Upper lobe of left lung (tissue), 4 donors: ENCODE data around the gene RBP4.

ENCODE experiments used
- CTCF ChIP-seq, 6 experiments: fragments of 450-650 bp in 4 of 6; fragments of 200-600 bp in 2 of 6; sonication (generic) in 2 of 6; IDR thresholded peaks; one replicate each; pipeline ENCODE4 v1.5.1; 2016 to 2019; ENCODE audit warnings: antibody characterized with exemption in 6 of 6
- EP300 ChIP-seq, 4 donors: sonication (generic); formaldehyde crosslinking; IDR thresholded peaks; one replicate each; pipeline ENCODE4 v1.5.1; 2017; ENCODE audit warnings: antibody characterized with exemption in 4 of 4, control low read depth in 2 of 4

GRCh38 chr10:93594518-93594917 lies 6.5 kb downstream of the RBP4 start:
- TF ChIP-seq CTCF (IDR thresholded peaks at IDR 0.05) (no peak), EP300 (IDR thresholded peaks at IDR 0.05) (no peak)
